HG03097 (cell line): Measurements from ENCODE around the gene NIFK.
A peak's percentile ranks its signal among the peaks of the same experiment; 100 is the strongest.
"Not testable (repeated sequence)": the region's sequence is repeated elsewhere in the genome, so short reads cannot be mapped to it uniquely, and the experiment has no call there.

Experiments
- ATAC-seq: cut with Tn5 transposase; IDR thresholded peaks from one replicate; pipeline ENCODE4 v1.9.1; 2021; ENCODE audit not compliant: unreplicated experiment, low FRiP score

The NIFK gene

GRCh38 chr2:121735518-121736074 lies 1.1 kb downstream of the NIFK start:
- no peak for ATAC-seq

DNA sequence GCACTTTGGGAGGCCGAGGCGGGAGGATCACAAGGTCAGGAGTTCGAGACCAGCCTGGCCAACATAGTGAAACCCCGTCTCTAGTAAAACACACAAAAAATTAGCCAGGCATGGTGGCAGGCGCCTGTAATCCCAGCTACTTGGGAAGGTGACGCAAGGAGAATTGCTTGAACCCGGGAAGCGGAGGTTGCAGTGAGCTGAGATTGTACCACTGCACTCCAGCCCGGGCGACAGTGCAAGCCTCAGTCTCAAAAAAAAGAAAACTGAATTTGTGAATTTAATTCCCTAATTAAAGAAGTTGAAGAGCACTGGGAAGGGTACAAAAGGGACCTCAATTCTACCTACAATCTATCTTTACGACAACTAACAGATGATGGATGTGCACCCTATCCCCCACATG lies 2.1 kb downstream of the NIFK start:
- not testable (repeated sequence) for ATAC-seq

DNA sequence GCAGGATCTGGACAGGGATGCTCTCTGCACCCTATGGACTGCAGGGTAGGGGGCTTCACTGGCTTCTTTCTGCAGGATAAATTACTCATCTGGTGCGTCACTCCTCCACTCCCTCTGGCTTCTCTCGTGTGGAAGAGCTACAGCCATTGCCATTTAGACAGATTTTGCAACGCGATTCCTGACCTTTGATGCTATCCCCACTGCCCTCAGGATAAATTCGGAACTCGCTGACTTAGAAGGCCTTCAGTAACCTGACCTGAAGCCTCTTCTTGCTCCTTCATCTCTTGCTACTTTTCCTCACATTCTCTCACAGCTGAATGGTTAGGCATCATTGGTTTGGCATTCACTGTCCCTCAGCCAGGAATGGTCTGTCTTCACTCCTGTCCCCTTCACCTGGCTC lies 5.3 kb downstream of the NIFK start:
- ATAC-seq: no peak

GRCh38 chr2:121727950-121728349 lies 8.7 kb downstream of the NIFK start:
- ATAC-seq: no peak

- no peak for ATAC-seq
Measured at GRCh38 chr2:121727332-121727731, 9.3 kb downstream of the NIFK start.

- ATAC-seq: no peak
Measured at GRCh38 chr2:121723316-121723715, 13.4 kb downstream of the NIFK start.

- ATAC-seq: no peak
Measured at GRCh38 chr2:121722479-121722878, 14.2 kb downstream of the NIFK start.

GRCh38 chr2:121721926-121722325 lies 14.7 kb downstream of the NIFK start:
- no peak for ATAC-seq

DNA sequence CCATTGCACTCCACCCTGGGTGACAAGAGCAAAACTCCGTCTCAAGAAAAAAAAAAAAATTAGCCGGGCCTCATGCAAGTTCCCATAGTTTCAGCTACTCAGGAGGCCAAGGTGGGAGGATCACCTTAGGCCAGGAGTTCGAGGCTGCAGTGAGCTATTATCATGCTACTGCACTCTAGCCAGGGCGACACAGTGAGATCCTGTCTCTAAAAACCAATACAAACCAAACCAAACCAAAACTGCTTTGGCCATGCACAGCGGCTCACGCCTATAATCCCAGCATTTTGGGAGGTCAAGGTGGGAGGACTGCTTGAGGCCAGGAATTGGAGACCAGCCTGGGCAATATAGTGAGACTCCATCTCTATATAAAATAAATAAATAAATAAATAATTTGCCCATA lies 19.1 kb downstream of the NIFK start:
- ATAC-seq: no peak

- no peak for ATAC-seq
Measured at GRCh38 chr2:121716126-121716525, 20.5 kb downstream of the NIFK start.

DNA sequence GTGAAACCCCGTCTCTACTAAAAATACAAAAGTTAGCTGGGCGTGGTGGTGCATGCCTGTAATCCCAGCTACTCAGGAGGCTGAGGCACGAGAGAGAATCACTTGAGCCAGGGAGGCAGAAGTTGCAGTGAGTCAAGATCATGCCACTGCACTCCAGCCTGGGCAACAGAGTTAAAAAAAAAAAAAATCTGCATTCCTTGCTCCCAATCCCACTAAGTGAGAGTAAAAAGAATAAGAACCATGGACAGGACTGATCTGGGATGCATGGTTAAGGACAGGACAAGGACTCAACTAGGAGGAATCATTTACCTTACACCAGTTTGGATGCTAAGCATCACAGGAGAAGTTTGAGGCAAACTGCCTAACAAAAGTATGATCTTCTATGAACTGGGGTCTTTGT lies 25.2 kb downstream of the NIFK start:
- not testable (repeated sequence) for ATAC-seq

DNA sequence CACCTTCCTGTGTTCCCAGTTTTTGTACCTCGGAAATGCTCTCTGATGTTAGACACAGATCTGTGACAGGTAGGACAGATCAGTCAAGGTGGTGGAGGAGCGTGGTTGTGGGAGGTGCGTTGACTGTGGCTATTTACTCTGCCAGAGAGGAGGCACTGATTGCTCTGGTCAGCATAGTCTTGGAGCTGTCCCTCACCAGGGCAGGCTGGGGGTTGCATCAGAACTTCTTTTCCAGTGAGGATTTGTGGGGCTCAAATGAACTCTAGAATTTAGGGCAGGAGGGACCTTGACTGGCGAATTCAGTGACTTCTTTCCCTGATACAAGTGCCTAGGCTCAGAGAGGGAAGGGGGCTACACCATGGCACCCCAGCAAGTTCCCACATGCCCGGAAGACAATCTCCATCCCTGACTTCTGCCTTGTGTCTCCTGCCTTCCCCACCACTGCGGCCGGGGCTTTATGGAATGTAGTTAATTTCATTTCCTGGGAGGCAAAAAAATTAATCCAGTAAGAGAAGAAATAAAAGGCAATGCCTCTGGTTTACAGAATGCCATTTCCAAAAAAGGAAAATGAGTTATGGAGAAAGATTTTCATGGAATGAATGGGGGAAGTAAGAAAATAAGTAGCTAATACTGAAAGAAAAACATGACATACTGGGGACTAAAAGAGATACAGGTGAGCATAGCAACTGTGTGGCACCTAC lies 26.1 kb downstream of the NIFK start:
- no peak for ATAC-seq

DNA sequence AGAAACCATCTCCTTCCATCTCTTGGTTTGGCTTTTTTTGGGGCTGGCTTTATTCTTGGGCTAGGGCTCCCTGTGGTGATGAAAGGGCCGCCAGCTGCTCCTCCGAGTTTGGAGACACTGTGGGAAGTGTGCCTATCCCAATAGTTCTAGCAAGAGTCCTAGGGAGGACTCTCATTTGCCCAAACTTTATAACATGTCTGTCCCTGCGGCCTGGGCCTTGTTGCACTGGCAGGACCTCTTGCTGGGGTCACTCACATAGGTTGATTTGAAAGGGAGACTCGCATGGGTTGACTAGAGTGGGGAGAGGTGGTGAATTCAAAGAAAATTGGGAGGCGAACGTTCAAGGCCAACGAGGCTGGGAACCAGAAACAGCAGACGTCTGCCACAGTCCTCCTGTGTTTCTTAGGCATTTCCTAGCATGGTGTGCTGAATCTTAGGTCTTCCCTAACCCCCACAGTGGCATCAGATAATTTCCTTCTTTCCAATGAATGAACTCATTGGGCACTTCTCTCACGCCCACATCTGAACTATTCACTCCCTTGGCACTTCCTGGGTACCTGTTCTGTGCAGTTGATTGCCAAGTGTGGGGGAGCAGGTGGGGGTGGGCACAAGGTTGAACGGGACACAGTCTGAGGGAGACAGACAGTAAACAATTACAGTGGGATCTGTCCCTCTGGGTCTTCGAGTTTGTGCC lies 26.8 kb downstream of the NIFK start:
- no peak for ATAC-seq

- ATAC-seq: no peak
Measured at GRCh38 chr2:121707920-121708361, 28.7 kb downstream of the NIFK start.

GRCh38 chr2:121707344-121707919 lies 29.2 kb downstream of the NIFK start:
- ATAC-seq: no peak

- ATAC-seq: no peak
Measured at GRCh38 chr2:121705958-121706357, 30.7 kb downstream of the NIFK start.

- ATAC-seq: no peak
Measured at GRCh38 chr2:121705390-121705789, 31.3 kb downstream of the NIFK start.

- ATAC-seq: not testable (repeated sequence)
Measured at GRCh38 chr2:121701761-121702160, 34.9 kb downstream of the NIFK start.

GRCh38 chr2:121699421-121700333 lies 37.0 kb downstream of the NIFK start:
- peak; percentile 98 for ATAC-seq

- no peak for ATAC-seq
Measured at GRCh38 chr2:121698318-121698930, 38.3 kb downstream of the NIFK start.
